HG03108 (cell line): ENCODE results near the gene COA1.
A peak's percentile ranks its signal among the peaks of the same experiment; 100 is the strongest.
"Not testable (repeated sequence)": the region's sequence is repeated elsewhere in the genome, so short reads cannot be mapped to it uniquely, and the experiment has no call there.

Source experiments
- ATAC-seq: cut with Tn5 transposase; IDR thresholded peaks from one replicate; pipeline ENCODE4 v1.9.1; 2021; ENCODE audit warnings: moderate library complexity; ENCODE audit not compliant: unreplicated experiment

The COA1 gene

DNA sequence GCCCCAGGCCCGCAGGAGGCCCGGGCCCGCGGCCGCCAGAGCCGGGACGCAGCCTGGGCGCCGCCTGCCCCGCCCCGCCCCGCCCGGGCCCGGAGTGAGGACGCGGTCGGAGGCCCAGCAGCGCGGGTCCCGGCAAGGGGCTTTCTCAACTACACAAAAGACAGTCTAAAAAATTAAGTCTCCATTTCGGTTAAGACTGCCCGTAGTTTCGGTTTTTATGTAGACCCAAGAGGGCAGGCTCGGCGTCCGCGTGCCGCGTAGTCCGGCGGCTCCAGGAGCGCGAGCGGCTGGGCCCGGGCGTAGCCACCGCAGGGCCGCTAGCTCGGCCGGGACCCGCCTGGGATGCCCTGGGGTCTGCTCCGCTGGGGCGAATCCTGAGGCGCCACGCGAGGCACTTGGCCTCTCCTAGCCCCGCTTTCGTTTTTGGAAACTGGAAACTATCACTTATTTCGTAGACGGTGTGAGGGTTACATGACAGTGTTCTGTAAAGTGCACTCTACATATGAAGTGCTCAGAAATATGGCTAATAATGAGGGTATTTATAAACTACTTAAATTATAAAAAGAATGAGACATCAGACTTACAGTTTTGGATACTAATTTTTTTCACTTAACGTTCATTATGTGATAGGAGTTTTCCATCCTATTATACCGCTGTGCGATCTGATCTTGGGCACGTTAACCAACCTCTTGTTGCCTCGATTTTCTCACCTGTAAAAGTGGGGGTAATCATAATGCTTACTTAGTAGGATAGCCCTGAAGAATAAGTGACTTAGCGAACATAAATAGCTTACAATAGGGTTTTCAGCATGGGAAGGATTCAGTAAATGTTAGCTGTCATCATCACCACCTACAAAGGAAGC lies 29.7 kb upstream of the COA1 start:
- ATAC-seq, result peak; percentile 54

GRCh38 chr7:43758029-43758821 lies 28.9 kb upstream of the COA1 start, which contains the start of gene BLVRA:
BLVRA (plus strand) TSS chr7:43758680; CDS start chr7:43771159, 12,479 bp downstream.
- ATAC-seq, result peak; percentile 73

GRCh38 chr7:43757073-43757720 lies 27.9 kb upstream of the COA1 start:
- ATAC-seq, result no peak

DNA sequence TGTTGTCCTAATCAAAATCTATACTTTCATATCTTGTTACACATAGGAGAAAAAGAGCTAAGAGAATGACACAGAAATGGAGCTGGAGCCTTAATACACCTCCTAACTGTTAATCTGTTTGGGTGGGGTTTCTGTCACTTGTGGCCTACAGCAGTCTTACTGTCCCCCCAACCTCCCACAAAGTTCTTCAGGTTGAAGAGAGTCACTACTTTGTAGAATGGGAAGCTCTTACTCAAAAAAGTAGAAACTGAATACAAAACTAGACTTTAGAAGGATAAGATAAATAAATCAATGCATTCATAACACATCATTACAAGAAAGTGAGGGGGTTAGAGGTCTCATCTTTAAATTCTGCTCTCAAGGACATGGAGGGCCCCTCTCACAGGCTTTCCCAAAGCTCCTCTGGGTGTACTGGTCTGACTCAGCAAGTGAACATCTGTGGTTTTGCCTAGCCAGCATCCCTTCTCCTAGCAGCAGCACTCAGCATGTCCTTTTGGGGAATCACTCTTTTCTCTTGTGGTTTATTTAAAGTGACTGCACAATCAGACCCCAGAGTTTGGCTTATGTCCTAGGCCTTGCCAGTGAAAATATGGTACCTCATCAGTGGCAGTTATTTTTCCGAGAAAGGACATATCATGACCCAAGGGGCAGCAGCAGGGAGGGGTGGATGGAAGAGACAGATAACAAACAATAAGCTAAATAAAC lies 27.2 kb upstream of the COA1 start:
- no peak for ATAC-seq

DNA sequence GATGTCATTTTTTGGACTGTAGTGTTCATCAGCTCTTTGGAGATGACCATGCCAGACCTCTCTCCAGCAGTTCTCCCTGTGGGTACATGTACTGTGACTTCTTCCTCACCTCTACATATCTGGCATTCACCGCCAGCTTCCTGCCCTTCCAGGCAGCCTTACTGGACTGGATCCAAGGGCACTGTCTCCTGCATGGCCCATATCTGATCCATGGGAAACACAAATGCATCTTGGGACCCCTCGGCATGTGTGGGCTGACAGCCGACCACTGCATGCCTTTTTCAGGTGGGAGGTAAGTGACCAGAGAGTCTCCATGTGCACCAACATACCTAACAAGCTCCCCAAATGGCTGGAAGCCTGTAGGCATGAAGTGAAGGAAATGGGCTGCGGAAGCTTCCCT lies 25.3 kb upstream of the COA1 start:
- no peak for ATAC-seq

- ATAC-seq, result no peak
Measured at GRCh38 chr7:43753843-43754242, 24.5 kb upstream of the COA1 start.

GRCh38 chr7:43753271-43753810 lies 24.0 kb upstream of the COA1 start:
- ATAC-seq, result no peak

GRCh38 chr7:43752411-43752810 lies 23.1 kb upstream of the COA1 start:
- no peak for ATAC-seq

DNA sequence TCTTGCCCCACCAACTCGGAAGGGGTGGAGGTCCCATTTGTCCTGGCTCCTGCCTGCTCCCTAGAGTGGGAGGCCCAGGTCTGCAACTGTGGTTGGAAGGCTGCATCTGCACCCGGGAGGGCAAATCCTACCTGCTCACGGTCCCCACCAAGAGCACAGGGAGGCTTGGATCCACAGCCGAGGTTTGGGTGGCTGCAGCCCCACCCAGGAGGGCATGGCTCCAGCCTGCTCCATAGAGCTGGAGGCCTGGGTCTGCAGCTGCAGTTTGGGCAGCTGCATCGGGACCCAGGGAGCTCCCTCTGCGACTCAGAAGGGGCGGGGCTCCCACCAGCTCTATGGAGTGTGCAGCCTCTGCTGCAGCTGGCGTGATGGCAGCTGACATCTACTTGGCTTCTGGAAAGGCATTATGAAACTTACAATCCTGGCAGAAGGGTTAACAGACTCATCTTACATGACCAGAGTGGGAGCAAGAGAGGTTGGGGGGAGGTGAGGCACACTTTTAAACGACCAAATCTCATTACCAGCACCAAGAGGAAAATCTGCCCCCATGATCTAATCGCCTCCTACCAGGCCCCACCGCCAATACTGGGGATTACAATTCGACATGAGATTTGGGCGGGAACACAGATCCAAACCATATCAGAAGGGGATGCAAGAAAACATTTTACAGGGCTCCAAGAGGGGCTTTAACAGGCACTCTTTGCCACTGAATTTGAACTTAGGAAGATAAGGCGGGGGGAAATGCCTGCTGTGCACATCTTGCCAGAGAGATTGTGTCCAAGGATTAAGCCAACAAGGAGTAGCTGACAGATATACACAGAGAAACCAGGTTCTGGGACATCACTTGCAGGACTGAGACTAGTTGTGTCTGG lies 20.9 kb upstream of the COA1 start:
- ATAC-seq, result no peak

- no peak for ATAC-seq
Measured at GRCh38 chr7:43749383-43749940, 20.1 kb upstream of the COA1 start.

DNA sequence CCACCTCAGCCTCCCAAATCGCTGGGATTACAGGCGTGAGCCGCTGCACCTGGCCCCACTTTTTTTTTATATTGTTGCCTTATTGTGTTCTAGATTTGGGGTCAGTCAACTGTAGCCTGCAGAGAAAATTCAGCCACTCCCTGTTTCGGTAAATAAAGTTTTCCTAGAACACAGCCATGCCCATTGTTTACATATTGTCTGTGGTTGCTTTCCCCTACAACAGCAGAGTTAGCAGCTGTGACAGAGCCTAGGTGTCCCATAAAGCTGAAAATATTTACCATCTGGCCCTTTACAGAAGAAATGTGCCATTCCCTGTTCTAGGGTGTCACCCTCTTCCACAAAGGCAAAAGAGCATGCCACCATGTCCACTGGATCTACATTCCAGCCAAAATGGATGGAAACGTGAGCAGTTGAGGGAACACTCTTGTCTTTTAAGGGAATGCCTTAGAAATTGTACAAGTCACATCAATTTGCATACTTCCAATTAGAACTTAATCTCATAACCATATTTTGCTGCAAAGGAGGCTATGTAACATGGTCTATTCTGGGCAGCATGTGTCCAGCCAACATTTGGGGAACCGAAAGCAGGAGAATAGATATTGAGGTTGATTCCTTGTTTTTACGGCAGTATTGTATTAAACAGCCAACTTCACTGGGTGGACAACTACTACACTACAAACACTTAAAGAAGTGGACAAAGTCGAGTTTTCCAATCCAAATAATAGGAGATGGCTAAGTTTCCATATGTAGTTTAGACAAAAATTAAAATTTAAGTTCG lies 18.2 kb upstream of the COA1 start:
- no peak for ATAC-seq

DNA sequence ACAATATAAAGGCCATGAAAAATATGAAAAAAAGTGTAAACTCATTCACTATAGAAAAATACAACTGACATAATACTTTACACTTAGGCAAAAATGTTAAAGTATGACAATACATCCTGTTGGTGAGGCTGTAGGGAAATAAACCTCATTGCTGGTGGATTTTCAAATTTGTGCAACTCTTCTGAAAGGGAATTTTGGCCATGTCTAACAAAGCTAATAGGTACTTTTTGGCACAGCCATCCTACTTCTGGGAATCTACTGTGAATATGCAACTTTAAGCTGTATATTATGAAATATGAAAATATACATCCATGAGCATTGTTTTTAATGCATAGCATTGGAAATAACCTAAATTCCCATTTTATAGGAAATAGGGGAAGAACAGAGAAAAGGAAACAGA lies 13.4 kb upstream of the COA1 start:
- no peak for ATAC-seq

DNA sequence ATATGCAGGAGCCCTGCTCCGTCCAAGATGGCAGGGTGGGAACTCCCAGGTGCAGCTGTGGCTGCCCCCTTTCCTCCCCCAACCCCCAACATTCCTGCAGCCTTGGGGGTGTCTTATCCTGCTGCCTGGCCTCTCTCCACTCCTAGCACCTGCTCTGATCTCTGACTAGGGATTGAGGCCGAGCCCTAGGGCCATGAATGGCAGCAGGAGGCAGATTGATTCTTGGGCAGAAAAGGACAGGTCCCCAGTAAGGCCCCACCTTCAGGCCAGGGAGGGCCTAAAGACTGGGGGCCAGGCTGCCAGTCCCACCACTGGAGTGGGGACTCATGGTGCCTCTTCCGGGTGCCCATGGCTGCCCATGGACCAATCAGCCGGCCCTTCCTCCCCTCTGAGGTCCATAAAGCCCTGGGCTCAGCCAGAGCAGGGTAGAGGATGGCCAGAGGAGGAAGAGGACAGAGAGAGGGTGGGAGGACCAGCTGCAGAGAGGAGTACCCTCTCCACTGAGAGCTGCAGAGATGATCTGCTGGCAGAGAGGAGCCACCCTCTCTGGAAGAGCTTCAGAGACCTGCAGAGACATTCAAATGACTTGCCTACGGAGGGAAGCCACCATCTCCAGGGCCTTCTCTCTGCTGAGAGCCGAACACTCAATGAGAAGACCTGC lies 8.3 kb upstream of the COA1 start:
- ATAC-seq, result no peak

- peak; percentile 68 for ATAC-seq
Measured at GRCh38 chr7:43735802-43736603, 6.7 kb upstream of the COA1 start.

GRCh38 chr7:43735403-43735801 lies 6.1 kb upstream of the COA1 start:
- peak; percentile 20 for ATAC-seq

- not testable (repeated sequence) for ATAC-seq
Measured at GRCh38 chr7:43734575-43735332, 5.4 kb upstream of the COA1 start.
